GM19468 (cell line): ENCODE data around the gene TREML2.

Experiments
- ATAC-seq: cut with Tn5 transposase; IDR thresholded peaks from one replicate; pipeline ENCODE4 v1.9.1; 2021; ENCODE audit warnings: mild to moderate bottlenecking, moderate library complexity, moderate number of reproducible peaks; ENCODE audit not compliant: unreplicated experiment; ENCODE audit errors: extremely low read depth

The TREML2 gene

DNA sequence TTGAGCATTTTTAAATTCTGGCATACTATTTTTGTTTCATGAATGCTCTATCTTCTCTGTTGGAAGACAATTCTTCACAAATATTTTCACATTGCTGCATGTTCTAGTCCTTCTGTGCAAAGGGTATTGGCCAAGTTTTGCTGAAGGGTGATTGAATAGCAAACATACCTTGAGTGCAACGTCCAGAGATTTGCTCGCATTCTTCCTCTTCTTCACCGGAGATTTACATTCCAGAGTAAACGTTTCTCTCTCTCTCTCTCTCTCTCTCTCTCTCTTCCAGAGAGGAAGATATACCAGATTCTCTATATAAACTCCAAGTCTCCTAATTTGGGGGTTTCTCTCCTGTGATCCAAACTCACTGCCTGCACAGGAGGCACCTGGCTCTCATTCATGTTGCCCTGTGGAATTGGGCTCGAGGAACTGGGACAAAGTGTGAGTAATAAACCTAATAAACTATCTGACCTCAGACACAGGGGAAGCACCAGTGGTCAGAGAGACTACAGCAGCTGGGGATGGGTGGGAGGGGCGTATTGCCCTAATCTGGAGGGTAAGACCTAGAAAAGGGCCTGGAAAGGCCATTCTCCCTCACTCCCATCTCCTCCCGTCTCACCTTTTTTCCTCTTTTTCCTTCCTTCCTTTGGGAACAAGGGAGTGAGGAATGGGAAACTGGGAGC, 45.7 kb downstream of the TREML2 start:
- ATAC-seq: no peak

DNA sequence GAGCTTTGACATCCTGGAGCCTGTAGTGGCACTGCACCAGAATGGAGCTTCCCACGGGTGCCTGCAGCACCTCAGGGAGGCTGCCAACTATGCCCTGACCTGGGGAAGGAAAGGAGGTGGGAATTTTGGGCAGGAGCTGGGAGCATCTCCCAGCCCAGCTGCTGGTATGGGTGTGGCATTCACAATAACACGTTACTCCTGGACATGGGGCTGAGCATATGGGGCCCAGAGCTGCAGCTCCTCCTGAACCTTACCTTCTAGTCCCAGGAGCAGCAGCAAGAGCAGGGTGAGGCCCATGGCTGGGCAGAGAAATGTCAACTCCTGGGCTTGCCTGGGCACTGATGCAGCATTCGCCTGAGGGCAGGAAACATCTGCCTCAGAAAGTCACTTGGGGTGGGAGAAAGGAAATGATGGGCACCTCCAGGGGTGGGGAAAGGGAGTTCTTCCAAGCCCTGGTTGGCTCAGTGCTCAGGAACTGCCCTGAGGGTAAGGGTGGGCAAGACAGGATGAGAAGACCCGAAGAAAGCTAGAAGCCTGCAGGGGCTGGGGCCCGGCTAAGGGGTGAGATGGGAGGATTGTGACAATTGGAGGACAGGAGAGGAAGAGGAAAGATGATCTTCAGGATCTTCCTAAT, 46.8 kb downstream of the TREML2 start, which contains the start of gene TREML1:
TSS of gene TREML1 (minus strand) at position 356 of the 634 bp plus-strand sequence. CDS start at position 297, 59 bp downstream.
- ATAC-seq: no peak

DNA sequence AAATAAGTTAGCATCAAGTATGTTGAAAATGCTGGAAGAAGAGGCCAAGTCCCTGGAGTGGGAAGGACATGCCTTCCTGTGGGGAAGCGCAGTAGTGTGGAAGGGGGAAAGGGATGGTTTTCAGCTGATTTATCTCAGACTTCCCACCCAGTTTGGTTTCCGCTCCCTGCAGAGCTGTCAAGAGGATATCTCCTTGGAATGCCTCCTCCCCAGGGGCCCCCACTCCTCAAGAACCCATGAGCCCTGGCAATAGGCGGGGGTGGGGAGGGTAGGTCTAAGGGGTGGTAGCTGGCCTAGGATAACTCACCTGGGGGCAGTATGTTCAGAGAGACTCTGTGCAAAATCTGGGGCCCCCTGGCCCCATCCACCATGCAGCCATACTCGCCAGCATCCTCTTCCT, 47.5 kb downstream of the TREML2 start:
- ATAC-seq: no peak

DNA sequence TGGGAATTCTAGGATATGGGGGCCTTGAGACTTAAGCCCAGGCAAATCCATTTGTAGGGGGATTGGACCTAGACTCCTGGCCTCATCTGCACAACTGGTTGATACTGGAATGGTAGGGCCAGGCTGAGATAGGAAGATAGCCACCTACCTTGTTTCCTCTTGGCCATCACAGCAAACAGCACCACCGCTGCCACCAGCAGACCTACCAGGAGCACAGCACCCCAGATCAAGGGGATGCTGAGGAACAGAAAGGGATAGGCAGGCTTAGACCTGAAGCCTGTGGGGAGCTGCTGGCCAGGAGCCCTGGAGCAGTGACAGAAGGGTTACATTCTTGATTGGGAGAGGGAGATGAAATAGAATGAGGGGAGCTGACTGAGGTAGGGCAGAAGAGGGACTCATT, 50.3 kb downstream of the TREML2 start:
- ATAC-seq: no peak

DNA sequence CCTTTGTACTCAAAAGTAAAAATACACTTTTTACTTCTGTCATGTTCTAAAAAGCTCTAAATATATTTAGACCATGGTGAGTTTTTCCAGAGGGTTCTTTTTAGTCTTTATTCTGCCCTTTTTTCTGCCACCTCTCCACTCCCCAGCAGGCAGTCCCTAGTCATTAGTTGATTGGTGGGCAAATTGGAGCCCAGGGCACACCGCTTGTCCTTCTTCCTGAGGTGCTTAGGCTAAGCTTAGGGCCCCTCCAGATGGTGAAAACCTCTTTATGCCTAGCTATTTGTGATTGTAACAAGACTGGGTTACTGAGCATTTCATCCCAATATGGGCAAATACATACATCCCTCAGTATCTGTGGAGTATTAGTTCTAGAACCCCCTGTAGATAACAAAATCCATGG, 53.0 kb downstream of the TREML2 start:
- ATAC-seq: no peak
